Activated naive CD4-positive, alpha-beta T cell treated with anti-CD3 and anti-CD28 coated beads for 36 hours (primary cell): Measurements from ENCODE around the gene ABCF1. TPM values are rescaled to one million over a fixed set of nuclear protein-coding genes. Genes with fewer than 3 reads are reported as not detected.
A peak's percentile ranks its signal among the peaks of the same experiment; 100 is the strongest.
"Not testable (repeated sequence)": the region's sequence is repeated elsewhere in the genome, so short reads cannot be mapped to it uniquely, and the experiment has no call there.

Experiments used
- CTCF ChIA-PET: fragments of 350-600 bp; sonication (Branson Sonifier 250); formaldehyde crosslinking; loops from one replicate; lab custom pipeline; 2021; ENCODE audit warnings: antibody characterized with exemption; lab: Charles Lee
- DNase-seq: peaks from one replicate; pipeline ENCODE4 v3.0.0-alpha.2; 2020
- H3K27ac Mint-ChIP-seq: one replicate; pipeline ENCODE4 v1.8.0; 2021; ENCODE audit warnings: mild to moderate bottlenecking, mixed read lengths
- H3K27me3 Mint-ChIP-seq: one replicate; pipeline ENCODE4 v1.8.0; 2021; ENCODE audit warnings: low read depth, mixed read lengths
- H3K36me3 Mint-ChIP-seq: one replicate; pipeline ENCODE4 v1.8.0; 2021; ENCODE audit warnings: low read depth, mixed read lengths
- H3K4me1 Mint-ChIP-seq: one replicate; pipeline ENCODE4 v1.8.0; 2021; ENCODE audit warnings: low read depth, mixed read lengths
- H3K4me3 Mint-ChIP-seq: one replicate; pipeline ENCODE4 v1.8.0; 2021; ENCODE audit warnings: mild to moderate bottlenecking, moderate library complexity, mixed read lengths
- H3K9me3 Mint-ChIP-seq: one replicate; pipeline ENCODE4 v1.8.0; 2021; ENCODE audit warnings: mixed read lengths
- intact Hi-C: fragments of 100-400 bp; cut with micrococcal nuclease; formaldehyde crosslinking; loops from one replicate; pipeline ENCODE4 v1.15.1; 2023
- total RNA-seq, 2 experiments: library from RNA; stranded (reverse); gene quantifications; one replicate each; pipeline ENCODE4 v1.2.3, GENCODE V29; 2021

The ABCF1 gene
- total RNA-seq, 2 experiments from 2014 or later, result 79.5 to 82.7 TPM

DNA sequence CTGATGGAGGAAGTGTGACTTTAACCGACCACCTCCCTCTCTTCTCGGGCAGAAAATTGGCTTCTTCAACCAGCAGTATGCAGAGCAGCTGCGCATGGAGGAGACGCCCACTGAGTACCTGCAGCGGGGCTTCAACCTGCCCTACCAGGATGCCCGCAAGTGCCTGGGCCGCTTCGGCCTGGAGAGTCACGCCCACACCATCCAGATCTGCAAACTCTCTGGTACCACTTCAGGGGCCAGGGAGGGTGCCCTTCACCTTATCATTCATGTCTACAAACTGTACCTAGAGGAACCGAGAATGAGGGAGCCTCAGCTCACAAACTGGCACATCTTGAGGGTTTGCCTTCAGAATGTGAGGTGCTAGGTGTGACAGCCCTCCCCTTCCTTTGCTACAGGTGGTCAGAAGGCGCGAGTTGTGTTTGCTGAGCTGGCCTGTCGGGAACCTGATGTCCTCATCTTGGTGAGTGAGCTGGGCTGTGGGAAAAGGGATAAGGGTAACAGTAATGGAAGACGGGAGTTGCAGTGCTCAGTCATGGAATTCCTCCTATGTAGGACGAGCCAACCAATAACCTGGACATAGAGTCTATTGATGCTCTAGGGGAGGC lies 18.6 kb downstream of the ABCF1 start:
- H3K4me3 Mint-ChIP-seq, result no peak overlapping the region
- intact Hi-C loops, result no loop called here
- peaks cover 8% of the 10 kb centered on the region for H3K4me1 Mint-ChIP-seq
- no peaks in the 10 kb centered on the region for H3K27me3 Mint-ChIP-seq
- no peaks in the 10 kb centered on the region for H3K9me3 Mint-ChIP-seq
- no peak for DNase-seq
- H3K27ac Mint-ChIP-seq, result no peak overlapping the region
- CTCF ChIA-PET, result interaction anchor here (1.2 to 1.6 kb wide), 4 partner anchors 11 to 108 kb away, joined by 3 to 11 read pairs (median 8); no protein-coding TSS in a partner anchor
- H3K36me3 Mint-ChIP-seq, result peaks cover 51% of the 10 kb centered on the region

GRCh38 chr6:30590509-30590908 lies 19.3 kb downstream of the ABCF1 start:
- Mint-ChIP-seq H3K4me3 (no peak overlapping the region), H3K36me3 (peaks cover 48% of the 10 kb centered on the region), H3K27me3 (no peaks in the 10 kb centered on the region), H3K4me1 (peaks cover 8% of the 10 kb centered on the region), H3K9me3 (no peaks in the 10 kb centered on the region), H3K27ac (peak overlapping the region; percentile 75)
- DNase-seq, result no peak
- CTCF ChIA-PET, result interaction anchor here (1.2 to 1.6 kb wide), 3 partner anchors 10 to 46 kb away, joined by 3 to 11 read pairs (median 10); no protein-coding TSS in a partner anchor
- intact Hi-C loops, result no loop called here

DNA sequence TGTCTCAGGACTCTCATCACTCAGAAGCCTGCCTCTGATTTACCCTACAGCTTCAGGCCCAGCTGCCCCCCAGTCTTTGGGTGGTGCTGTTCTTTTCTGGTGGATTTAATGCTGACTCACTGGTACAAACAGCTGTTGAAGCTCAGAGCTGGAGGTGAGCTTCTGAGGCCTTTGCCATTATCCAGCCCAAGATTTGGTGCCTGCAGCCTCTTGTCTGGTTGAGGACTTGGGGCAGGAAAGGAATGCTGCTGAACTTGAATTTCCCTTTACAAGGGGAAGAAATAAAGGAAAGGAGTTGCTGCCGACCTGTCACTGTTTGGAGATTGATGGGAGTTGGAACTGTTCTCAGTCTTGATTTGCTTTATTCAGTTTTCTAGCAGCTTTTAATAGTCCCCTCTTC lies 19.8 kb downstream of the ABCF1 start:
- Mint-ChIP-seq H3K4me1 (peaks cover 8% of the 10 kb centered on the region), H3K27me3 (no peaks in the 10 kb centered on the region), H3K27ac (peak overlapping the region; percentile 75), H3K9me3 (no peaks in the 10 kb centered on the region), H3K36me3 (peaks cover 46% of the 10 kb centered on the region), H3K4me3 (no peak overlapping the region)
- CTCF ChIA-PET, result interaction anchor here (0.6 to 2.8 kb wide), 4 partner anchors 9 to 109 kb away, joined by 3 to 12 read pairs (median 10); no protein-coding TSS in a partner anchor
- intact Hi-C loops, result no loop called here
- DNase-seq, result no peak

DNA sequence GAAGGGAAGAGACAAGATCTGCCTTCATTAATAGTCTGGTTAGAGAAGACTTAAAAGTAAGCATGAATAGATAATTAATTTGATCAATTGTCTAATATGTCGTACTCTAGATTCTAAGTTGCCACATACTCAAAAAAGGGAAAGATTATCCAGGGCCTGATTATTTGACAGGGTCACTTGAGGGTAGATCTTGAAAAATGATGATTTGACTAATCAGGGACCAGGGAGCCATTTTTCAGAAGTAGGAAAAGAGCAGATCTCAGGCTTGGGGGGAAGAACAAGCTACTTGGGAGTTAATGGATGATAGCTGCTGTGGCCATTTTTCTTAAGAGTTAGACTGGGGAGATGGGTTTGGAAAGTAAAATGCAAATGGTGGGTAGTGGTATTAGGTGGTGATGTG lies 21.0 kb downstream of the ABCF1 start:
- Mint-ChIP-seq H3K27me3 (no peaks in the 10 kb centered on the region), H3K9me3 (no peaks in the 10 kb centered on the region), H3K4me3 (no peak overlapping the region), H3K27ac (peak overlapping the region; percentile 38), H3K4me1 (peaks cover 11% of the 10 kb centered on the region), H3K36me3 (peaks cover 42% of the 10 kb centered on the region)
- no peak for DNase-seq
- CTCF ChIA-PET, result interaction anchor here (0.7 to 2.8 kb wide), 4 partner anchors 18 to 139 kb away, joined by 3 to 12 read pairs (median 3); no protein-coding TSS in a partner anchor
- intact Hi-C loops, result no loop called here

GRCh38 chr6:30597315-30598144 lies 26.3 kb downstream of the ABCF1 start:
- peak; percentile 93 for DNase-seq
- not testable (repeated sequence) for H3K4me3 Mint-ChIP-seq, H3K9me3 Mint-ChIP-seq, H3K4me1 Mint-ChIP-seq, H3K27me3 Mint-ChIP-seq
- CTCF ChIA-PET, result interaction anchor here (0.6 to 7.6 kb wide), 28 partner anchors 9 to 490 kb away, joined by 3 to 134 read pairs (median 5); partner anchors contain the start of genes MRPS18B and PPP1R10
- intact Hi-C loops, result loop anchor here (1.0 kb wide), 2 partner anchors 56 to 114 kb away; no protein-coding TSS in a partner anchor
- Mint-ChIP-seq H3K36me3 (peaks cover 21% of the 10 kb centered on the region), H3K27ac (peak overlapping the region; percentile 57)

- peak overlapping the region; percentile 18 for H3K27ac Mint-ChIP-seq
- H3K36me3 Mint-ChIP-seq, result peaks cover 32% of the 10 kb centered on the region
- H3K9me3 Mint-ChIP-seq, result no peaks in the 10 kb centered on the region
- no peak overlapping the region for H3K4me3 Mint-ChIP-seq
- CTCF ChIA-PET, result interaction anchor here (0.6 to 7.6 kb wide), 12 partner anchors 11 to 132 kb away, joined by 3 to 134 read pairs (median 8); no protein-coding TSS in a partner anchor
- intact Hi-C loops, result no loop called here
- H3K27me3 Mint-ChIP-seq, result no peaks in the 10 kb centered on the region
- no peak for DNase-seq
- peaks cover 11% of the 10 kb centered on the region for H3K4me1 Mint-ChIP-seq
These were observed 27.8 kb downstream of the ABCF1 start for GRCh38 chr6:30598912-30599624.

DNA sequence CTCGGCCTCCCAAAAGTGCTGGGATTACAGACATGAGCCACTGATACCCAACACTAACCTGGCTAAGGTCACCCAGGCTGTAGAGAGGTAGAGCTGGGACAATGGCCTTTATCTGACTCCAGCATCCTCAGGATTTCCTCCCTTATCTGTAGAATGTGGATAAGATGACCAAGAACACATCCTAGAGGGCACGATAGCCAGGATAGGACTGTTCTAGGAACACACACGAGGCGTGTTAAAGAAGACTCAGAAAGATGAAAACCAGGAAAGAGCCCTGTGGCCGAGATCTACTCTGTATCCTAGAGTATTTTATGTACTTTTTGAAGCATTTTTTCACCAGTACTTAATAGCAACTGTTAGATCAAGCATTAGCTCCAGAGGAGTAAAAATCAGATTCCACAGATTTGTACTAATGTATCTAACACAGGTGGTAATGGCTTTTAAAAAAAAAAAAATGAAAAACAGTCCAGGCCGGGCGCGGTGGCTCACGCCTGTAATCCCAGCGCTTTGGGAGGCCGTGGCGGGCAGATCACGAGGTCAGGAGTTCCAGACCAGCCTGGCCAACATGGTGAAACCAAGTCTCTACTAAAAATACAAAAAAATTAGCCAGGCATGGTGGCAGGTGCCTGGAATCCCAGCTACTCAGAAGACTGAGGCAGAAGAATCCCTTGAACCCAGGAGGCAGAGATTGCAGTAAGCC lies 28.5 kb downstream of the ABCF1 start:
- peaks cover 10% of the 10 kb centered on the region for H3K4me1 Mint-ChIP-seq
- no peak overlapping the region for H3K4me3 Mint-ChIP-seq
- H3K36me3 Mint-ChIP-seq, result peaks cover 38% of the 10 kb centered on the region
- CTCF ChIA-PET, result interaction anchor here (0.6 to 7.6 kb wide), 10 partner anchors 10 to 131 kb away, joined by 3 to 134 read pairs (median 8); no protein-coding TSS in a partner anchor
- intact Hi-C loops, result no loop called here
- H3K27ac Mint-ChIP-seq, result no peak overlapping the region
- H3K9me3 Mint-ChIP-seq, result no peaks in the 10 kb centered on the region
- no peak for DNase-seq
- no peaks in the 10 kb centered on the region for H3K27me3 Mint-ChIP-seq

DNA sequence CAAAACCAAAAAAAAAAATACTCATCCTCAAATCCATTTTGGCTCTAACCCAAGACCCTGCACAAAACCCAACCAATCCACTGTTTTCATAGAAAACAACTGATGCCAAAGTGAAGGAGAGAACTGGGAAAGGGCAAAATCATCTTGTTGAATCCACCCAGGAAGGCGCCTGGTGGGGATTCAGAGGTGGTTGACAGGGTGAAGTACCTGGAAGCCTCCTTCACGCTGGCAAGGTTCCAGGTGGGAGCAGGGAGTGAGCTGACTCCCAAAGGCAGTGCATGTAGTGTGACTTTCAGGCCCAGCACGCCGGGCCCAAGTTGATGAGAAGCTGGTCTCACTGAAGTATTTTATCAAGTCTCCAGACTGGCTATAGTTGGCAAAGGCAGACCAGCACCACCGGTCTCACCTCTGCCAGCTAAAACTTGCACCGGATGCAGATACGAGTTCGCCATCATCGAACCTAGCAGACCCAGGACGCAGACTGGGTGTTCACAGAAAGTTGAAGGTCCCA lies 29.3 kb downstream of the ABCF1 start:
- Mint-ChIP-seq H3K4me3 (no peak overlapping the region), H3K36me3 (peaks cover 44% of the 10 kb centered on the region), H3K9me3 (no peaks in the 10 kb centered on the region), H3K4me1 (peaks cover 9% of the 10 kb centered on the region), H3K27me3 (no peaks in the 10 kb centered on the region), H3K27ac (peak overlapping the region; percentile 37)
- CTCF ChIA-PET, result interaction anchor here (0.6 to 7.6 kb wide), 7 partner anchors 10 to 117 kb away, joined by 3 to 134 read pairs (median 8); no protein-coding TSS in a partner anchor
- intact Hi-C loops, result no loop called here
- DNase-seq, result no peak

DNA sequence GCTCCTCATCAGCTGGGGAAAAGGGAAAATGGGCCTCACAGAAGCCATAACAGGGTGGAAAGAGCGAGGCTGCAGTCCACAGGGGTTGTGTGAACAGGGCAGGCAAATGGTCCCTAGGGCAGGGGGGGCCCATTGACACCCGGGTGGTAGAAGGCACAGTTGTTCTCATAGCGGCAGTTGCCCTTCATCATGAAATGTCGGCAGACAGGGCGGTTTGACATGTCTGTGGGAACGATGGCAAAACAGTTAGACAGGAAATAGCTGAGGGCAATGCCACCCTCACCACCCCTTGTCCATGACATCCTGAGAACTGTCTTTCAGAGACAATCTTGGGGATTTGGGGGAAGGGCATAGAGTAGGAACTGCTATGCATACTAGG lies 30.2 kb downstream of the ABCF1 start:
- H3K27me3 Mint-ChIP-seq, result no peaks in the 10 kb centered on the region
- H3K27ac Mint-ChIP-seq, result peak overlapping the region; percentile 70
- CTCF ChIA-PET, result interaction anchor here (1.2 to 7.6 kb wide), 4 partner anchors 57 to 131 kb away, joined by 3 to 134 read pairs (median 24); no protein-coding TSS in a partner anchor
- H3K4me1 Mint-ChIP-seq, result peaks cover 12% of the 10 kb centered on the region
- no peaks in the 10 kb centered on the region for H3K9me3 Mint-ChIP-seq
- H3K4me3 Mint-ChIP-seq, result no peak overlapping the region
- intact Hi-C loops, result no loop called here
- peaks cover 51% of the 10 kb centered on the region for H3K36me3 Mint-ChIP-seq
- no peak for DNase-seq

DNA sequence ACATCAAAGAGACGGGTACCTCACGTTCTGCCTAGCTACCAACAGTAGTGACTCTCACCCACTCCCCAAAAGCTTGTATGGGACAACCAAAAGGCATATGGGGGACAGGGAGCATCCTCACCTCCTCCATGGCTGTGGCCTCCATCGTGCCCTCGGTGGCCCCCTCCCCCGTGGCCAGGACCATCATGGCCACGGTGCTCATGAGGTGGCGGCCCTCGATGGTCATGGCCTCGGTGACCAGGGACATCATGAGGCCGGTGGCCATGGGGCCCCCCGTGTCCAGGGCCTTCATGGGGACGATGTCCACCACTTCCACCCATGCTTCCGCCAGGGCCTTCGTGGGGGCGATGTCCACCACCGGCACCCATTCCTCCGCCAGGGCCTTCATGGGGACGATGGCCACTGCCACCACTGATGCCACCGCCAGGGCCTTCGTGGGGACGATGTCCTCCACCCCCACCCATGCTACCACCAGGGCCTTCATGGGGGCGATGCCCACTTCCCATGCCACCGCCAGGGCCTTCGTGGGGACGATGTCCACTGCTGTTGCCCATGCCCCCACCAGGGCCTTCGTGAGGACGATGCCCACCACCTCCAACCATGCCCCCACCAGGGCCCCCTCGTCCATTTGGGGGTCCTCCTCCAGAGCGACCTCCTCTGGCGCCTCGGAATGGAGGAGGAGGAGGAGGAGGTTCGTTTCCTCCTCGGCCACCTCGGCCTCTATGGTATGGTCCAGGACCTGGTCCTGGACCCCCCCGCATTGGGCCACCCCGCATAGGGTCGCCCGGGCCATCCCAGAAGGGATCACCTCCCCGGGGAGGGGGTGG lies 30.8 kb downstream of the ABCF1 start:
- no peak for DNase-seq
- Mint-ChIP-seq H3K4me3 (no peak overlapping the region), H3K27ac (no peak overlapping the region), H3K27me3 (no peaks in the 10 kb centered on the region), H3K4me1 (peaks cover 16% of the 10 kb centered on the region), H3K9me3 (no peaks in the 10 kb centered on the region), H3K36me3 (peaks cover 54% of the 10 kb centered on the region)
- CTCF ChIA-PET, result interaction anchor here (1.2 kb wide), 1 partner anchor 131 kb away, joined by 3 read pairs; no protein-coding TSS in a partner anchor
- intact Hi-C loops, result no loop called here
